Fibroblast of villous mesenchyme (primary cell): Measurements from ENCODE around the gene ZCWPW1. TPM values are rescaled to one million over a fixed set of nuclear protein-coding genes. Genes with fewer than 3 reads are reported as not detected.
"Not testable (repeated sequence)": the region's sequence is repeated elsewhere in the genome, so short reads cannot be mapped to it uniquely, and the experiment has no call there.

Experiments
- DNase-seq: peaks from one replicate; pipeline ENCODE4 v3.0.0-alpha.2; 2010; ENCODE audit warnings: low read depth
- H3K4me3 ChIP-seq: 2 replicates; pipeline ENCODE4 v1.5.1; 2011; ENCODE audit warnings: low read depth, mild to moderate bottlenecking, low read length
- total RNA-seq: library from RNA; depleted of rRNA; stranded (reverse); fragments of >200 nt; gene quantifications from 2 replicates; pipeline ENCODE4 v1.2.3, GENCODE V29; 2012
- TF ChIP-seq, protein P1 (sequence below): IDR thresholded peaks from 2 replicates; pipeline ENCODE4 v1.5.1; 2012; ENCODE audit warnings: low read depth, mild to moderate bottlenecking, low read length; ENCODE audit not compliant: insufficient read depth

Gene ZCWPW1
- total RNA-seq, 1 donor, result 0.43 TPM

- TF ChIP-seq, protein P1, sequence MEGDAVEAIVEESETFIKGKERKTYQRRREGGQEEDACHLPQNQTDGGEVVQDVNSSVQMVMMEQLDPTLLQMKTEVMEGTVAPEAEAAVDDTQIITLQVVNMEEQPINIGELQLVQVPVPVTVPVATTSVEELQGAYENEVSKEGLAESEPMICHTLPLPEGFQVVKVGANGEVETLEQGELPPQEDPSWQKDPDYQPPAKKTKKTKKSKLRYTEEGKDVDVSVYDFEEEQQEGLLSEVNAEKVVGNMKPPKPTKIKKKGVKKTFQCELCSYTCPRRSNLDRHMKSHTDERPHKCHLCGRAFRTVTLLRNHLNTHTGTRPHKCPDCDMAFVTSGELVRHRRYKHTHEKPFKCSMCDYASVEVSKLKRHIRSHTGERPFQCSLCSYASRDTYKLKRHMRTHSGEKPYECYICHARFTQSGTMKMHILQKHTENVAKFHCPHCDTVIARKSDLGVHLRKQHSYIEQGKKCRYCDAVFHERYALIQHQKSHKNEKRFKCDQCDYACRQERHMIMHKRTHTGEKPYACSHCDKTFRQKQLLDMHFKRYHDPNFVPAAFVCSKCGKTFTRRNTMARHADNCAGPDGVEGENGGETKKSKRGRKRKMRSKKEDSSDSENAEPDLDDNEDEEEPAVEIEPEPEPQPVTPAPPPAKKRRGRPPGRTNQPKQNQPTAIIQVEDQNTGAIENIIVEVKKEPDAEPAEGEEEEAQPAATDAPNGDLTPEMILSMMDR, result peak; percentile 76
- peak; percentile 67 for DNase-seq
Observed at GRCh38 chr7:100465702-100466311, 37.3 kb upstream of the ZCWPW1 start.

DNA sequence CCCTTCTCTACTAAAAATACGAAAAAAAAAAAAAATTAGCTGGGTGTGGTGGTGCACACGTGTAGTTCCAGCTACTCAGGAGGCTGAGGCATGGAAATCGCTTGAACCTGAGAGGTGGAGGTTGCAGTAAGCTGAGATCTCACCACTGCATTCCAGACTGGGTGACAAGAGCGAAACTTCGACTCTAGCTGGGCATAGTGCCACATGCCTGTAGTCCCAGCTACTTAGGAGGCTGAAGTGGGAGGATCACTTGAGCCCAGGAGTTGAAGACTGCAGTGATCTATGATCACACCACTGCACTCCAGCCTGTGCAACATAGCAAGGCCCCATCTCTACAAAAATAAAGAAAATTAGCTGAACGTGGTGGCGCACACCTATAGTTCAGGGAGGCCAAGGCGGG, 36.8 kb upstream of the ZCWPW1 start:
- DNase-seq, result no peak
- TF ChIP-seq, protein P1, result no peak
- H3K4me3 ChIP-seq, result no peak overlapping the region

More at GRCh38 chr7:100465702-100466311, 37.3 kb upstream of the ZCWPW1 start:
- no peak overlapping the region for H3K4me3 ChIP-seq

GRCh38 chr7:100464791-100465190, 36.3 kb upstream of the ZCWPW1 start:
- no peak for DNase-seq
- TF ChIP-seq, protein P1, result no peak
- H3K4me3 ChIP-seq, result no peak overlapping the region

DNA sequence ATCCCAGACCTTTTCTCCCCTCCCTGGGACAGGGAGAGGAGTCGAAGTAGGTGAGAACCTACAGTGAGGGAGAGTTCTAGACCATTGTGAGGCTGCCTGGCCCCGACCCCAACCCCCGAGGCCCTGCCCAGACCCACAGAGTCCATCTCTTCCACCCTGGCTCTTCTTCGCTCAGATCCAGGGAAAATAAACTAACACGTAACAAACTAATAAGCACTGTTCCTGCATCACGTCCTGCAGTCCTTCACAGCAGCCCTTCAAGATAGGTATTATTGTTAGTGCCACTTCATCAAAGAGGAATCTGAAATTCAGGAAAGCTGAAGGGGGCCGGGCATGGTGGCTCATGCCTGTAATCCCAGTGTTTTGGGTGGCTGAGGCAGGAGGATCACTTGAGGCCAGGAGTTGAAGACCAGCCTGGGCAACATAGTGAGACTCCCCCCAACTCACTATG, 35.7 kb upstream of the ZCWPW1 start, which contains the start of gene SPACDR:
Gene SPACDR, minus strand, starts transcription at position 51 of the 451 bp plus-strand sequence. CDS start 235 bp downstream, outside the sequence.
- H3K4me3 ChIP-seq, result no peak within 1 kb of the TSS
- no peak for DNase-seq
- TF ChIP-seq, protein P1, result no peak

- DNase-seq, result no peak
- H3K4me3 ChIP-seq, result no peak overlapping the region
- TF ChIP-seq, protein P1, result no peak
Observed at GRCh38 chr7:100457033-100457432, 28.5 kb upstream of the ZCWPW1 start.

- TF ChIP-seq, protein P1, result no peak
- DNase-seq, result no peak
- H3K4me3 ChIP-seq, result no peak overlapping the region
Observed at GRCh38 chr7:100456562-100456961, 28.1 kb upstream of the ZCWPW1 start.

DNA sequence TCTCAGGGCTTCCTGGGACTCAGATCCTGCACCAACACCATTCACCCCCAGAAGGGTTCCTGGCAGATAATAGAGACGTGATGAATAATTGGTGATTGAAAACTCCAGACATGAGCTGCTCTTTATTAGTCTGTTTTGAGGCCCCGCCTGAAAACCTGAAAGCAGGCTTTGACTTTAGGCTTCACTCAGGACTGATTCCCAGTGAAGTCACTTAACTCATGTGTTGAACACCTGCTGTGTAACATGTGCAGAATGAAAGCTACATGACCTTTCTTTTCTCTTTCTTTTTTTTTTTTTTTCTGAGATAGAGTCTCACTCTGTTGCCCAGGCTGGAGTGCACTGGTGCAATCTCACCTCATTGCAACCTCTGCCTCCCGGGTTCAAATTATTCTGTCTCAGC, 26.7 kb upstream of the ZCWPW1 start:
- DNase-seq, result no peak
- TF ChIP-seq, protein P1, result no peak
- H3K4me3 ChIP-seq, result no peak overlapping the region

- H3K4me3 ChIP-seq, DNase-seq: not testable (repeated sequence)
Observed at GRCh38 chr7:100453854-100454253, 25.4 kb upstream of the ZCWPW1 start.
